AG04449 (cell line): ENCODE data around the gene MYO16.
"Not testable (repeated sequence)": the region's sequence is repeated elsewhere in the genome, so short reads cannot be mapped to it uniquely, and the experiment has no call there.

ENCODE experiments used
- CTCF ChIA-PET: fragments of 350-600 bp; formaldehyde crosslinking; extraction: SDS; loops from one replicate; lab custom pipeline; 2021; ENCODE audit warnings: antibody characterized with exemption; lab: Yijun Ruan, JAX
- POLR2A ChIA-PET: fragments of 400-600, 350-600 bp; formaldehyde crosslinking; extraction: SDS; loops from one replicate; lab custom pipeline; 2020; ENCODE audit warnings: antibody characterized with exemption, inconsistent platforms; lab: Yijun Ruan, JAX
- DNase-seq: peaks from one replicate; pipeline ENCODE4 v3.0.0-alpha.2; 2010; ENCODE audit warnings: low read depth, low spot score
- H3K4me3 ChIP-seq: 2 replicates; pipeline ENCODE4 v1.5.1; 2011; ENCODE audit warnings: low read depth, mild to moderate bottlenecking, control low read depth, low read length
- TF ChIP-seq, protein P1 (sequence below): IDR thresholded peaks from one replicate; pipeline ENCODE4 v1.5.1; 2011; ENCODE audit warnings: mild to moderate bottlenecking, moderate library complexity, low read length, control low read depth, inconsistent platforms; ENCODE audit not compliant: insufficient read depth; ENCODE audit errors: missing control alignments

Gene MYO16

DNA sequence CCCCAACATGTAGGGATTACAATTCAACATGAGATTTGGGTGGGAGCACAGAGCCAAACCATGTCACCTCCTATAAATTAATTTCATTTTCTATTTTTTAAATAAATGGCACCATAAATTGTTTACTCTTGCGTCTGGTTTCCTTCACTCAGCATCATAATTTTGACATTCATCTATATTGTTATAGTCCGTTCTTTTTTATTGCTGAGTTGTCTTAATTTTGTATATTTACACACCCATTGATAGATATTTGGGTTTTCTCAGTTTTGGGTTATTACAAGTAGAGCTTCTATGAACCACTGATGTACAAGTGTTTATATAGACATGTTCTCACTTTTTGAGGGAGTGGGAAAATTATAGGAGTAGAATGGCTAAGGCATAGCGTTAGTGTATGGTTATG, 445.4 kb downstream of the MYO16 start:
- ChIA-PET CTCF (no interaction called here), POLR2A (no interaction called here)
- no peak overlapping the region for H3K4me3 ChIP-seq
- TF ChIP-seq, protein P1, sequence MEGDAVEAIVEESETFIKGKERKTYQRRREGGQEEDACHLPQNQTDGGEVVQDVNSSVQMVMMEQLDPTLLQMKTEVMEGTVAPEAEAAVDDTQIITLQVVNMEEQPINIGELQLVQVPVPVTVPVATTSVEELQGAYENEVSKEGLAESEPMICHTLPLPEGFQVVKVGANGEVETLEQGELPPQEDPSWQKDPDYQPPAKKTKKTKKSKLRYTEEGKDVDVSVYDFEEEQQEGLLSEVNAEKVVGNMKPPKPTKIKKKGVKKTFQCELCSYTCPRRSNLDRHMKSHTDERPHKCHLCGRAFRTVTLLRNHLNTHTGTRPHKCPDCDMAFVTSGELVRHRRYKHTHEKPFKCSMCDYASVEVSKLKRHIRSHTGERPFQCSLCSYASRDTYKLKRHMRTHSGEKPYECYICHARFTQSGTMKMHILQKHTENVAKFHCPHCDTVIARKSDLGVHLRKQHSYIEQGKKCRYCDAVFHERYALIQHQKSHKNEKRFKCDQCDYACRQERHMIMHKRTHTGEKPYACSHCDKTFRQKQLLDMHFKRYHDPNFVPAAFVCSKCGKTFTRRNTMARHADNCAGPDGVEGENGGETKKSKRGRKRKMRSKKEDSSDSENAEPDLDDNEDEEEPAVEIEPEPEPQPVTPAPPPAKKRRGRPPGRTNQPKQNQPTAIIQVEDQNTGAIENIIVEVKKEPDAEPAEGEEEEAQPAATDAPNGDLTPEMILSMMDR: no peak
- DNase-seq: no peak

DNA sequence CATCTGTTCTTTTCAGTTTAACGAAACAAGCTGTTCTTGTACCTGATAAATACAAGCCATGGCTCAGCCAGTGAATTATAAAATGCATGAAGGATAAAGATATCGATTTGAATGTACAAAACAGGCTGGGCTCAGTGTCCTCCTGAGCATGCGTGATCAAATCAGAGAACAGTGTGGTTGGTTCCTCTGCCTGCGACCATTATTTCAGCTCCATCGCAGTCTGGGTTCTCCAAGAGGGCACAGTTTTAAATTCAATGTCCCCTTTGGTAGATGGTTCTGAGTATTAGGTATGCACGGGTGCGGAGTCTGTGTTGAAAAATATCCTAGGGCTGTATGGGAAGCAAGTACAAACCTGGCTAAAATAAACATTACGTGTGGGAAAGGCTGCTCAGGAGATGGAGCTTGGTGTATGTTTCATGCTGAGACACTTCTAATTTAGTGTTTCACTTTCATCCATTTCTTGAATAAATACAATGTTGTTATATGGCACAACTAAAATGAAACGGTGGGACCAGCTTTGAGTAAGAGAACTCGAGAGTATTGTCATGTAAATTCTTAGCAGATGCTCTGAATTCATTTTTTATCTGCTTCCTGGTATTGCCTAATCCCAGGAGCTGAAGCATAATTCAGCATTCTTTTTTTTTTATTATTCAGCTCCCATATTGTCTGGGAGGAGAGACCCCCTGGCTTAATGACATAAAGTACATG, 458.7 kb downstream of the MYO16 start:
- CTCF ChIA-PET: no interaction called here
- POLR2A ChIA-PET: no interaction called here
- no peak for DNase-seq
- TF ChIP-seq, protein P1: no peak
- H3K4me3 ChIP-seq: no peak overlapping the region

DNA sequence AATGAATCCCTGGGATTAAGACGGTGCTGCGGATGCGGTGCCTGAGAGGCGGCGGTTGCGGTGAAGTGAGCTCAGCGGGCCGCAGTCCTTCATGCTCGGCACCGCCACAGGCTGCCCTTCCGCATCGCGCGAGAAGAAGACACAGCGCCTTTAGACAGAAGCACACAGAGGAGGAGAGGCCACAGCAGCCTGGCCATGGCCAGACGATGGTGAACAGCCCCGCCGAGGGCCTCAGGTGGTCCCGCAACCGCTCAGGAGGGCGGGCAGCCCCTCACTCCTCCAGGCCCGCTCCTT, 459.2 kb downstream of the MYO16 start:
- ChIA-PET CTCF (no interaction called here), POLR2A (no interaction called here)
- TF ChIP-seq, protein P1: no peak
- no peak for DNase-seq
- no peak overlapping the region for H3K4me3 ChIP-seq

DNA sequence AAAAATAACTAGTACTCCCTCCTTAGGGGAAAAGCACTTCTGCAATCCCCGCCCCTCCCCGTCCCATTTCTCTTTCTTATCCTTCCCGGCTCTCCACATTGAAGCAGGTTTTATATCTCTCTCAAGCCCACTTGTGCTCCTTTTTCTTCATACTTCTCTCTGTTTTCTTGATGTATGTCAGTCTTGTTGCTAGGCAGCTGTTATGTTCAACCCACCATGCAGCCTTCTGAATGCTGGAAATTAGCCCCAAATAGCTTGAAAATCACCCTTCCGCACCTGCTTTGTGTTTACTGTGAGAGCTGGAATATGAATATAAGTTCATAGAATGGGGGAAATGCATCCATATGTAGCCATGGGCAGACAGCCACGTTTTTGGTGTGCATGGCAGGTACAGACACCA, 461.4 kb downstream of the MYO16 start:
- CTCF ChIA-PET: no interaction called here
- no peak for DNase-seq
- POLR2A ChIA-PET: no interaction called here
- H3K4me3 ChIP-seq: no peak overlapping the region
- TF ChIP-seq, protein P1: no peak

DNA sequence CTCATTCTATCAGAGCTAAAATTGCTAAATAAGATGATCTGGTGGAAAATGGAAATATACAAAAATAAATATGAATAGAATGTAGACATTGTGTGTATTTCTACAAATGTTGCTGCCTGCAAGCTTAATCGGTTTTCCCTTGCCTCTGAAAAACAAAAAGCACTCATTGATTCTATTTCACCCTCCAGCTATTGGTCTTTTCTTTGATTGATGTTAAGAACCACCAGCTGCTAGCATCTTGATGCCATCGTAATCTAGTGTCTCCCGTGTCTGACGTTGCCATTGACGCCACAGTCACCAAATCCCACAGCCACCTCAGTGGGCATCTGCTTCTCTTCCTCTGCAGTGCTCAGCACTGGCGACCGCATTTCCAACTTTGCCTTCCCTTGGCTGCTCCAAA, 461.8 kb downstream of the MYO16 start:
- ChIA-PET CTCF (no interaction called here), POLR2A (no interaction called here)
- no peak for DNase-seq
- TF ChIP-seq, protein P1: no peak
- H3K4me3 ChIP-seq: no peak overlapping the region

DNA sequence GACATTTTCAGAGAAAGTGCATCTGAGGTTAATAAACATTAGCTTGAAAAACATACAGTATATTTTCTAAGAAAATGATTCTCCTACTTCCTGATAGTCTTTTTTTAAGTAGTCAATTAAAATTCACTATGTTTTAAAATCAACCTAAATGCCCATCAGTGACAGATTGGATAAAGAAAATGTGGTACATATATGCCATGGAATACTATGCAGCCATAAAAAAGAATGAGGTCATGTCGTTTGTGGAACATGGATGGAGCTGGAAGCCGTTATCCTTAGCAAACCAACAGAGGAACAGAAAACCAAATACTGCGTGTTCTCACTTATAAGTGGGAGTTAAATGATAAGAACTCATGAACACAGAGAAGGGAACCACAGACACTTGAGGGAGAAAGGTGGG, 462.8 kb downstream of the MYO16 start:
- H3K4me3 ChIP-seq, POLR2A ChIA-PET, CTCF ChIA-PET, DNase-seq: not testable (repeated sequence)

DNA sequence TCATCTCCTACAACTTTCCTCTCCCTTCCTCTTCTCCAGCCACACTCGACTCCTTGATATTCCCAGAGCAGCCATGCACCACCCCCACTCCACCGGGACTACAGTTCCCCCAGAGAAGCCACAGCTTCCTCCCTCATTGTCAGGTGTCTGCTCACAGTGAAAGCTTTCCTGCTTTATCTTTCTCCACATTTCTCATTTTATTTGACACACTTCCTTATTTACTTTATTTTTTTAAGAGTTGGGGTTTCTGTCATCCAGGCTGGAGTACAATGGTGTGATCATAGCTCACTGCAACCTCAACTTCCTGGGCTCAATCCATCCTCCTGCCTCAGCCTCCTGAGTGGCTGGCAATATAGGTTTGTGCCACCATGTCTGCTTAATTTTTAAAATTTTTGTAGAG, 464.6 kb downstream of the MYO16 start:
- POLR2A ChIA-PET: no interaction called here
- no peak overlapping the region for H3K4me3 ChIP-seq
- no peak for DNase-seq
- CTCF ChIA-PET: interaction anchor here (1.0 kb wide), 1 partner anchor 18 kb away, joined by 3 read pairs; no protein-coding TSS in a partner anchor
- TF ChIP-seq, protein P1: no peak
